ENCODE measurements around the gene C1D. TPM values are rescaled to one million over a fixed set of nuclear protein-coding genes. Genes with fewer than 3 reads are reported as not detected.
"Not testable (repeated sequence)": the region's sequence is repeated elsewhere in the genome, so short reads cannot be mapped to it uniquely, and the experiment has no call there.

C1D gene
- total RNA-seq, 4 donors from 2014 or later: 15.8 to 87.1 (median 53.8) TPM

- Histone ChIP-seq H3K4me3 (no peak overlapping the region), H3K27ac (no peak overlapping the region), H3K36me3 (no peaks in the 10 kb centered on the region), H3K9me3 (no peaks in the 10 kb centered on the region), H3K4me1 (no peaks in the 10 kb centered on the region), H3K27me3 (no peaks in the 10 kb centered on the region)
- intact Hi-C loops (cut with DNase I; ENCODE audit: low total_unique reads): no loop called here
- DNase-seq: no peak
- no peak for TF ChIP-seq POLR2A (IDR thresholded peaks at IDR 0.05)
- TF ChIP-seq, protein P1, sequence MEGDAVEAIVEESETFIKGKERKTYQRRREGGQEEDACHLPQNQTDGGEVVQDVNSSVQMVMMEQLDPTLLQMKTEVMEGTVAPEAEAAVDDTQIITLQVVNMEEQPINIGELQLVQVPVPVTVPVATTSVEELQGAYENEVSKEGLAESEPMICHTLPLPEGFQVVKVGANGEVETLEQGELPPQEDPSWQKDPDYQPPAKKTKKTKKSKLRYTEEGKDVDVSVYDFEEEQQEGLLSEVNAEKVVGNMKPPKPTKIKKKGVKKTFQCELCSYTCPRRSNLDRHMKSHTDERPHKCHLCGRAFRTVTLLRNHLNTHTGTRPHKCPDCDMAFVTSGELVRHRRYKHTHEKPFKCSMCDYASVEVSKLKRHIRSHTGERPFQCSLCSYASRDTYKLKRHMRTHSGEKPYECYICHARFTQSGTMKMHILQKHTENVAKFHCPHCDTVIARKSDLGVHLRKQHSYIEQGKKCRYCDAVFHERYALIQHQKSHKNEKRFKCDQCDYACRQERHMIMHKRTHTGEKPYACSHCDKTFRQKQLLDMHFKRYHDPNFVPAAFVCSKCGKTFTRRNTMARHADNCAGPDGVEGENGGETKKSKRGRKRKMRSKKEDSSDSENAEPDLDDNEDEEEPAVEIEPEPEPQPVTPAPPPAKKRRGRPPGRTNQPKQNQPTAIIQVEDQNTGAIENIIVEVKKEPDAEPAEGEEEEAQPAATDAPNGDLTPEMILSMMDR (IDR thresholded peaks at IDR 0.05): no peak
Measured at GRCh38 chr2:68086166-68086565, 23.4 kb upstream of the C1D start.

DNA sequence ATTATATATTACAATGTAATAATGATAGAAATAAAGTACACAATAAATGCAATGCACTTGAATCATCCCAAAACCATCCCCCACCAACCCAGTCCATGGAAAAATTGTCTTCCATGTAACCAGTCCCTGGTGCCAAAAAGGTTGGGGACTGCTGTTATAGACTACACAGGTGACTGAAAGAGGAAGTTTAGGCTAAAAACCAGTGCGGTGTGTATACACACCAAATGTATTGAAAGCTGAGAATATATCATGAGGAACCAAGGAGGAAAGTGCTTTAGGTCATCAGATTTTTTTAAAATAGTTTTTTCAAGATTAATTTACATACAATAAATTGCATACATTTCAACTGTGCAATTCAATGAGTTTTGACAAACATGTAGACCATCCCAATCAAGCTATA, 20.5 kb upstream of the C1D start:
- H3K36me3 ChIP-seq: no peaks in the 10 kb centered on the region
- H3K9me3 ChIP-seq: no peaks in the 10 kb centered on the region
- no peak overlapping the region for H3K27ac ChIP-seq
- TF ChIP-seq POLR2A (IDR thresholded peaks at IDR 0.05): no peak
- TF ChIP-seq, protein P1 (IDR thresholded peaks at IDR 0.05): no peak
- DNase-seq: no peak
- no peak overlapping the region for H3K4me3 ChIP-seq
- no peaks in the 10 kb centered on the region for H3K27me3 ChIP-seq
- no peaks in the 10 kb centered on the region for H3K4me1 ChIP-seq
- intact Hi-C loops (cut with DNase I; ENCODE audit: low total_unique reads): no loop called here

GRCh38 chr2:68074050-68074449, 11.2 kb upstream of the C1D start:
- intact Hi-C loops (cut with DNase I; ENCODE audit: low total_unique reads): no loop called here
- no peaks in the 10 kb centered on the region for H3K4me1 ChIP-seq

DNA sequence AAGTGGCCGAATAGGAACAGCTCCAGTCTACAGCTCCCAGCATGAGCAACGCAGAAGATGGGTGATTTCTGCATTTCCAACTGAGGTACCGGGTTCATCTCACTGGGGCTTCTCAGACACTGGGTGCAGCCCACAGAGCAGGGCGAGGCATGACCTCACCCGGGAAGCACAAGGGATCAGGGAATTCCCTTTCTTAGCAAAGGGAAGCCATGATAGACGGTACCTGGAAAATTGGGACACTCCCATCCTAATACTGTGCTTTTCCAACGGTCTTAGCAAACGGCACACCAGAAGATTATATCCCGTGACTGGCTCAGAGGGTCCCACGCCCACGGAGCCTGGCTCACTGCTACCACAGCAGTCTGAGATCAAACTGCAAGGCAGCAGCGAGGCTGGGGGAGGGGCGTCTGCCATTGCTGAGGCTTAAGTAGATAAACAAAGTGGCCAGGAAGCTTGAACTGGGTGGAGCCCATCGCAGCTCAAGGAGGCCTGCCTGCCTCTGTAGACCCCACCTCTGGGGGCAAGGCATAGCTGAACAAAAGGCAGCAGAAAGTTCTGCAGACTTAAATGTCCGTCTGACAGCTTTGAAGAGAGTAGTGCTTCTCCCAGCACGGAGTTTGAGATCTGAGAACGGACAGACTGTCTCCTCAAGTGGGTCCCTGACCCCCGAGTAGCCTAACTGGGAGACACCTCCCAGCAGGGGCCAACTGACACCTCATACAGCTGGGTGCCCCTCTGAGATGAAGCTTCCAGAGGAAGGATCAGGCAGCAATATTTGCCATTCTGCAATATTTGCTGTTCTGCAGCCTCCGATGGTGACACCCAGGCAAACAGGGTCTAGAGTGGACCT, 1.2 kb upstream of the C1D start:
- H3K27me3 ChIP-seq; H3K4me1 ChIP-seq; intact Hi-C loops (cut with DNase I; ENCODE audit: low total_unique reads); H3K27ac ChIP-seq; H3K9me3 ChIP-seq; H3K4me3 ChIP-seq; H3K36me3 ChIP-seq: not testable (repeated sequence)
- DNase-seq: peak in 1 of 2 donors; percentile 19

More at GRCh38 chr2:68074050-68074449, 11.2 kb upstream of the C1D start:
- TF ChIP-seq POLR2A (IDR thresholded peaks at IDR 0.05): no peak
- TF ChIP-seq, protein P1 (IDR thresholded peaks at IDR 0.05): no peak
- H3K27me3 ChIP-seq: no peaks in the 10 kb centered on the region
- no peak overlapping the region for H3K4me3 ChIP-seq
- H3K9me3 ChIP-seq: no peaks in the 10 kb centered on the region
- no peak for DNase-seq
- no peaks in the 10 kb centered on the region for H3K36me3 ChIP-seq
- no peak overlapping the region for H3K27ac ChIP-seq

DNA sequence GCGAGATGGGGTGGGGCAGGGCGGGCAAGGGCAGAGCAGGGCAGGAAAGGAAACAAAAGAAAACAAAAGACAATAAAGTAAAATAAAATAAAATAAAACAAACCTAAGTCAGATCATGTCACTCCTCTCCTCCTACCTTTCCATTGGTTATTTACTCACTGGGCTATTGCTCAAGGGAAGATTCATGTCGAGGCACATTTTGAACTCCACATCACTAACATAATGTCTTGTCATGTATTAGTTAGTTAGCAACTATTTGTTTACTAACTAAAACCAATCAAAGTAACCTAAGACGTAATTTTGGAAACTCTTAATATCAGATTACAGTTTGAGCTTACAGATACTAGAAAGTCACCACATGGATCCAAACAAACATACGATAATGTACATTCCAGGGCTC, 2.2 kb downstream of the C1D start:
- intact Hi-C loops (cut with DNase I; ENCODE audit: low total_unique reads): no loop called here
- no peaks in the 10 kb centered on the region for H3K36me3 ChIP-seq
- peaks cover 0 to 7% of the 10 kb centered on the region in 2 donors for H3K4me1 ChIP-seq
- H3K27ac ChIP-seq: no peak overlapping the region
- no peak for DNase-seq
- TF ChIP-seq, protein P1 (IDR thresholded peaks at IDR 0.05): no peak
- no peak for TF ChIP-seq POLR2A (IDR thresholded peaks at IDR 0.05)
- H3K27me3 ChIP-seq: no peaks in the 10 kb centered on the region
- no peaks in the 10 kb centered on the region for H3K9me3 ChIP-seq
- H3K4me3 ChIP-seq: no peak overlapping the region

Data from uterus (tissue), 4 donors.